HG03442 (cell line): ENCODE results near the gene AOPEP.

ENCODE experiments used
- ATAC-seq: cut with Tn5 transposase; IDR thresholded peaks from one replicate; pipeline ENCODE4 v1.9.1; 2021; ENCODE audit warnings: mild to moderate bottlenecking, moderate library complexity; ENCODE audit not compliant: unreplicated experiment

Gene AOPEP

GRCh38 chr9:94983552-94983951, 257.1 kb downstream of the AOPEP start:
- no peak for ATAC-seq

- ATAC-seq, result no peak
Measured at GRCh38 chr9:94984891-94985476, 258.5 kb downstream of the AOPEP start.

DNA sequence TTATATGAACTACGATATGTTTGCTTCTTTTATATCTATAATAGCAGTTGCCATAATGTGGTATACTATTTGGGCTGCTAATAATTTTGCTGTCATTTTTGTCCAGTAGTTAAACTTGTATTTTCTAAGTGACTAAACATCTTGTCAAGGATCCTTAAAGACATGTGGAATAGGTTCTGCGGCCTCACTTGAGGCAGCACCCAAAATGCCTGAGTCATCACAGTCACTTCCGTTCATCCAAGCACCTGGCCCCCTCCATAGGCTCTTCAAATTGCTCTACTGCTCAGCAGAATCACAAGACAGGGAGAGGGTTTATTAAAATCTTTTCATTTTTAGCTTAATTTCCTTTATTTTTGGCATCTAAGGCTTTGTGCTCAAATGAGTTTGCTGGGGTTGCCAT, 259.1 kb downstream of the AOPEP start:
- ATAC-seq, result no peak

GRCh38 chr9:94987731-94988130, 261.2 kb downstream of the AOPEP start:
- ATAC-seq, result no peak

DNA sequence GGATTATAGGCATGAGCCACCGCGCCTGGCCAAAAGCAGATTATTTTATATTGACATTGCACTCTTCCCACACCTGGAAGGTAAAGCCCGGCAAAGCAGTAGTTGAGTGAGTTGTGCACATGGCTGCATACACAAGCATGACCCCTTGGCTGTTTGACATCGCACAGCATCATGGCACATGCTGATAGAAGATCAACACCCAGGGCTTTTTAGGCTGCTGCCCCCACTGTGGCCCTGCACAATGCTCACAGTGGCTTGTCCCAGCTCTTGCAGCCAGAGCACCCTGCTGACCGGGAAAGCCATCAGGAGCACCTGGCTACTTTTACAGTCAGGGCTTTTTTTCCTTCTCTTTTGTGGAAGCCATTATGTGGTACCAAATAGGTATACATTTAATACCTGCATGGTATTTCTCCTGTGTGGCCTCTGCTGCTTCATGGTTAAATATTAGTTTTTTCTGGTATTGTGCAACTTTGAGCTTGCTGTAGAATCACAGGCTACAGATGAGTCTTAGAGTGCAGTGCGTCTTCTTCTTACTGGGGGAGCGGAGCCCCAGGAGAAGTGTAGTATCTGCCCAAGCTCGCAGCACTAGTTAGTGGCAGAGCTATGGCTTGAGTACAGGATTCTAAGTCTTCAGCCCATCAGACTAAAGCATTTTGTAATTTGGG, 264.5 kb downstream of the AOPEP start:
- ATAC-seq, result no peak

DNA sequence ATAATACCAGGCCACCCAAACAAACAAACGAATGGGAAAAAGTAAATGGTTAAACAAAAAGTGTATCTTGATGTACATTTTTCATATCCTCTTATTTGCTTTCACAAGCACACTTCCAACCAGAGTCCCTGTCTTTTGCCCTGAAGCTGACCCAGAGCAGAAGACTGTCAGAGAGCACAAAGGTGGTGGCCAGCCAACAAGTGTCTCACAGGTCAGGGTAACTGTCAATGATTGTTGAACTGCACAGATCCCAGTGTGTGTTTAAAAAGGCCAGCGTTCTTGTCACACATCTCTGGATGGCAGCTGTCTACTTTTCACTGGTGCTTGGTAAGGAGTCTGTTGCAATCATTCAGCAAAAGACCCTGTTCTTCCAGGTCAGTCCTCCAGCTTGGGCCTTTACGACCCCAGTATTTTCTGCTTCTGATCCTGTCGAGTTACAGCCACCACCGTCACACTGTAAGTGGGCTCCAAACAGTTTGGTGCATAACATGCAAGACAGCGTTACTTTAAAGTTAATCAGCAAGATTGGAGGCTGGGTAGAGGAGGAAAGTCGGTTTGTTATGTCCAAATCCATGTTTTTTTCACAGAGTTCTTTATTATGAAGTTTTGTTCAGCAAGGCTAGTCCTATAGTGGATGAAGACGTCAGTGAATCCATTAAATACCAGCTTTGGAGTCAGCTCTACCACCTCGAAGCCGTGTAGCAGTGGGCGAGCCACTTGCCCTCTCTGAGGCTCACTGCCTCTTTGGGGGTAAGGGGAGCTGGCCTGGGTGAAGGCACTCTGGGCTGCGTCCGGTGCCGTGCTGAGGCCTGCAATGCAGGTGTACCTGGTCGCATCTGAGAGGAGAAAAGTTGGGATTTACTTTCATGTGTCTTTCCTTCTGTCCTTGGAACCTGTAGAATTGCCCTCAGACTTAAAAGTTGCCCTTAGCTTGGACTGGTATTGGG, 265.7 kb downstream of the AOPEP start:
- no peak for ATAC-seq

- no peak for ATAC-seq
Measured at GRCh38 chr9:94993160-94993820, 266.8 kb downstream of the AOPEP start.

DNA sequence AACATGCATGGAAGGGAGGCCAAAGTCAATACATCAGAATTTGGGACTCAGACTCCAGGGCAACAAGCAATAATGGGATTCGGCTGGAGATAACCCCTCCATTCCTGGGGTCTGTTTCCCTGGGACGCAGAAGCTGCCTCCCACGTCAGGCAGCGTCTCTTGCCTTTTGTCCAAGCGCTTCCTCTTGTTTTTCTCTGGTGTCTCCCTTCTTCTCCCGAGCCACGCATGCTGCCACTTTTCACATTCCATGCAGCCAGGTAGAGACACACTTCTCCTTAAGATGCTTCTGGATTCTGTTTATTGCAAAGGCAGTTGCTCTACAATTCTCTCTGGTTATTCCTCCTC, 267.3 kb downstream of the AOPEP start:
- ATAC-seq, result no peak

GRCh38 chr9:94995048-94995693, 268.7 kb downstream of the AOPEP start:
- no peak for ATAC-seq

GRCh38 chr9:94996641-94997040, 270.1 kb downstream of the AOPEP start:
- ATAC-seq, result no peak

- ATAC-seq, result no peak
Measured at GRCh38 chr9:94997727-94998126, 271.2 kb downstream of the AOPEP start.

- ATAC-seq, result no peak
Measured at GRCh38 chr9:94999832-95000231, 273.3 kb downstream of the AOPEP start.

DNA sequence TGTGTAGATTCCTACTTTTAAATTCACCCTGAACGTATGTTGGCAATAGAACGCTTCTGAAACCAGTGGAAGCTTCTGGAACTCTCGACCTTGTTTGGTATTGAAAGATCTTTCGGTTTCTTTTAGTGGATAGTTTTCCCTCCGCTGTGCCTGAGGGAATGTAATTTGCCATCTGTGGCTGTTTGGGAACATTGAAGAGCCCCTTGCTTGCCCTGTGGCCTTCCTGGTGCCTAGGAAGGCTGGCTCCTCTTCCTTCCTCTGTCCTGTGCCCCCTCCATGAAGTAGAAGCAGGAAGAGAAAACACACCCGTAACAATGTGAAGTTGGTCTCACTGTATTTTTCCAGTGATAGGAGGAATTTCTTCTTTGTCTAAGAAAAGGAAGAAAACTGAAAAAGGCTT, 274.3 kb downstream of the AOPEP start:
- no peak for ATAC-seq

DNA sequence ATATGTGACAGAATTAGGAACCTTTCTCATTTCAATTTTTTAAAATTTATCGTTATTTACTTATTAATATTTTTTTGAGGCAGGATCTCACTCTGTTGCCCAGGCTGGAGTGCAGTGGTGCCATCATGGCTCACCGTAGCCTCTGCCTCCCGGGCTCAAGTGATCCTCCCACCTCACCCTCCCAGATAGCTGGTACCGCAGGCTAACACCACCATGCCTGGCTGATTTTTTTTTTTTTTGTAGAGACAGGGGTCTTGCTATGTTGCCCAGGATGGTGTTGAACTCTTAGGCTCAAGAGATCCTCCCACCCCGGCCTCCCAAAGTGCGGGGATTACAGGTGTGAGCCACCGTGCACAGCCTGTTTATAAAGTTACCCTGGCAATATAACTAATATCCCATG, 275.2 kb downstream of the AOPEP start:
- no peak for ATAC-seq

DNA sequence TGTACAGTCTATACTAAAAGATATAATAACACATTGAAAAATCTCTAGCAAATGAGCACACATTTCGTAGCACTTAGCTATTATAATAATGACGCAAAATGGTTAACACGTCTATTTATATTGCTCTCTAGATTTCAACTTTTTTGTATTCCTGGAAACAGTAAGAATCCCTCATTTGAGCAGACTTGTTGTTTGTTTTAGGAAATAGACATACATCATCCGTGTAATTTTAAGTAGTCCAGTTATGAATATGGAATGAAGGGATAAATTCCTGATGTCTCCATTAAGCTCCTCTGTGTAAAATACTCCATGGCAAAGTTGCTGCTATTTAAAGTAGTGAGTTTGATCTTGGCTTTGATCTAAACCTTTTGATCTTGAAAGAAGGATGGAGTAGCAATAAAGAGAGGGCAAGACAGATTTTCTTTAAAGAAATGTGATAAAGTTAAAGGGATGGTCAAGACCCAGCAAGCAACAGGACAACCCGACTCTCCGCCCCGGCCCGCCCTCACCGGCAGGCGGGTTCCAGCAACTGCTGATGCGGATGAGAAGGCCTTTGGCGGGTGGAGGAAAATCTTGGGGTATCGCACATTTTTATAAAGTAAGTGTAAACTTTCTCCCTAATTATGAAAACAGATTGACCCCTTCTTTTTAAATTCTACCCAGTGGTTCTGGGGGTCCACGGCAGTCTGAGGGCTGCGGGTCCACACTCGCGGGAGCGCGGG, 277.4 kb downstream of the AOPEP start:
- no peak for ATAC-seq

GRCh38 chr9:95004411-95005277, 278.1 kb downstream of the AOPEP start:
- ATAC-seq, result peak; percentile 54

GRCh38 chr9:95005278-95006143, 279.0 kb downstream of the AOPEP start:
- ATAC-seq, result no peak

- no peak for ATAC-seq
Measured at GRCh38 chr9:95007226-95007869, 280.8 kb downstream of the AOPEP start.
